HUES48 (cell line): Measurements from ENCODE around the gene CAPZA3.
"Not testable (repeated sequence)": the region's sequence is repeated elsewhere in the genome, so short reads cannot be mapped to it uniquely, and the experiment has no call there.

Experiments
- H3K27ac ChIP-seq: one replicate; pipeline ENCODE4 v1.7.0; 2013; ENCODE audit warnings: low read depth, low read length, inconsistent platforms
- H3K27me3 ChIP-seq: 2 replicates; pipeline ENCODE4 v1.6.1; 2013; ENCODE audit warnings: mild to moderate bottlenecking, low read length; ENCODE audit not compliant: control insufficient read depth, insufficient read depth
- H3K36me3 ChIP-seq: 2 replicates; pipeline ENCODE4 v1.6.1; 2013; ENCODE audit warnings: low read length; ENCODE audit not compliant: control insufficient read depth, insufficient read depth
- H3K4me1 ChIP-seq: 2 replicates; pipeline ENCODE4 v1.6.1; 2013; ENCODE audit warnings: mild to moderate bottlenecking, low read length; ENCODE audit not compliant: control insufficient read depth, insufficient read depth
- H3K4me3 ChIP-seq: 2 replicates; pipeline ENCODE4 v1.5.1; 2013; ENCODE audit warnings: mild to moderate bottlenecking, low read depth, low read length
- H3K9ac ChIP-seq: 2 replicates; pipeline ENCODE4 v1.6.1; 2013; ENCODE audit warnings: mild to moderate bottlenecking, low read depth, low read length, moderate library complexity
- H3K9me3 ChIP-seq: 2 replicates; pipeline ENCODE4 v1.6.1; 2013; ENCODE audit warnings: low read length; ENCODE audit not compliant: control insufficient read depth, insufficient read depth

The CAPZA3 gene

DNA sequence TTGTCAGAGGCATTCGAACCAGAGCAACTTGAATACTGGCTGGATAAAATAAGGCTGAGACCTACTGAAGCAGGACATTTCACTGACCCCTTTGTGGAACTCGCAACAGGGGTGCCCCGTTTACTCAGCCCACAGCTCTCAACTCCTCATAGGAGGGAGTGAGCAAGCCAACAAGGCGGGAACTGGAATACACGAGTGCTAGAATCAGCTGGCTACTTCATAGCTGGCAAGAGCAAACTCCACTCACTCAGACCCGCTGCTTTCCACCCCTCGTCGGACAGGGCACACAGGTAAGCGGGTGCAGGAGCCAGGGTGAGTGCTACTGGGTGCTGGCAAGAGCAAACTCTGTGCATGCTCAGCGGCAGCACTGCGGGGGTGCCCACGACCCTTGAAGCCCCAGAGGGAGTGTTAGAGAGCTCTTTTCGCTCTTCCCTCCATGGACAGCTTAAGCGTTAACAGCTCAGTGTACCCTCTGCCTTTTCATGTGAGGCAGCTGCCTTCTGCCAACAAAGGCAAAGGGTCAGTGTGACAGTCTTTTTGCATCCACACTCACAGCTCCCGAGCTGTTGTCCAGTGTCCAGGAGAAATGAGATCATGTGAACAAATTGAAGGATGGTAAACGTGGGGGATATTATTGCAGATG is 15.7 kb downstream of the CAPZA3 start:
- Histone ChIP-seq H3K4me3 (no peak overlapping the region), H3K27ac (peak overlapping the region; percentile 99), H3K9ac (peak overlapping the region; percentile 60), H3K4me1 (peaks cover 49% of the 10 kb centered on the region), H3K36me3 (no peaks in the 10 kb centered on the region), H3K9me3 (no peaks in the 10 kb centered on the region), H3K27me3 (no peaks in the 10 kb centered on the region)

DNA sequence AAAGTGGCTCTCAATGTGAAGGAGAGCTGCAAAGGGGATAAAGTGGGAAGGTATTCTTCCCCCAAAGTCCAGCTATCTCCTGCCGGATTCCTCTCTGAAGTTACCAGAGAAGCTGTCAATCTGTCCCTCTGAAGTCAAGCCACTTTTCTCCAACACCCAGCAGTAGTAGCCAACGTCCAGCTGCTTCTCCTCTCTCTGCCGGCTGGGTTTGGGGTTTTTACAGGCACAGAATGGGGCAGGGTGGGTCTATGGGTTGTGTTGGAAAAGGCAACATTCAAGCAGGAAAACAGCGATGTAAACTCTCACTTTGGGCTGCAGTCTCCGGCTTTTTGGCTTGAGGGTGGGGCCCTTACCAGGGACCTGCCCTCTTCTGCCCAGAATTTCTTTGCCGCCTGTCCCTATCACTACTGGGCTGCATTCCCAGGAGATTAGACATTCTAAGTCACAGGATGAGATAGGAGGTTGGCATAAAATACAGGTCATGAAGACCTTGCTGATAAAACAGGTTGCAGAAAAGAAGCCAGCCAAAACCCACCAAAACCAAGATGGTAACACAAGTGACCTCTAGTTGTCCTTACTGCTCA is 16.3 kb downstream of the CAPZA3 start:
- Histone ChIP-seq H3K27ac (peak overlapping the region; percentile 99), H3K9ac (peak overlapping the region; percentile 60; the same call in 1 of the 2 replicates), H3K36me3 (no peaks in the 10 kb centered on the region), H3K9me3 (no peaks in the 10 kb centered on the region), H3K4me1 (peaks cover 44% of the 10 kb centered on the region), H3K4me3 (no peak overlapping the region), H3K27me3 (no peaks in the 10 kb centered on the region)

DNA sequence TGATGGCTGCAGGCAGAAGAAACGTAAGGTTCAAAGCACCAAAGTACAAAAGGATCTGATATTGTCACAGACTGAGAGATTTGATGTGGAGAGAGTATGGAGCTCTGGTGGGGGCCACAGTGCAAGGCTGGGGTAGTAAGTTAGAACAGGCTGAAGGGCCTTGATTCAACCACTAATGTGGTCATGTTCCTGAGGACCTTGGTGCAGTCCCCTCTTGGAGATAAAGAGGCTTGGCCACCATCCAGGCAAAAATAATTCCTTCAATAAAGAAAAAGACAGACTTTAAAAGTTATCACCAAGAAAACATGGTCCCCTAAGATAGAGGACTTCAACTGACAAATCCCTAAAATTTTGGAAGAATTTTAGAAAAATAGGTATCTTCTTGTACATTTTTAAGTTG is 17.4 kb downstream of the CAPZA3 start:
- H3K9ac ChIP-seq, result no peak overlapping the region

DNA sequence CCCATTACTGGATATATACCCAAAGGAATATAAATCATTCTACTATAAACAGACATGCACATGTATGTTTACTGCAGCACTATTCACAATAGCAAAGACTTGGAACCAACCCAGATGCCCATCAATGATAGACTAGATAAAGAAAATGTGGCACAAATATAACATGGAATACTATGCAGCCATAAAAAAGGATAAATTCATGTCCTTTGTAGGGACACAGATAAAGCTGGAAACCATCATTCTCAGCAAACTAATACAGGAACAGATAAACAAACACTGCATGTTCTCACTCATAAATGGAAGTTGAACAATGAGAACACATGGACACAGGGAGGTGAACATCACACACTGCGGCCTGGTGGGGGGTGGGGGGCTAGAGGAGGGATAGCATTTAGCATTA is 28.6 kb downstream of the CAPZA3 start:
- not testable (repeated sequence) for H3K36me3 ChIP-seq, H3K27me3 ChIP-seq, H3K4me3 ChIP-seq, H3K9me3 ChIP-seq, H3K4me1 ChIP-seq, H3K27ac ChIP-seq, H3K9ac ChIP-seq

More for the DNA sequence above, 17.4 kb downstream of the CAPZA3 start:
- Histone ChIP-seq H3K4me3 (no peak overlapping the region), H3K9me3 (no peaks in the 10 kb centered on the region), H3K27me3 (no peaks in the 10 kb centered on the region), H3K36me3 (no peaks in the 10 kb centered on the region), H3K27ac (no peak overlapping the region), H3K4me1 (peaks cover 33% of the 10 kb centered on the region)

DNA sequence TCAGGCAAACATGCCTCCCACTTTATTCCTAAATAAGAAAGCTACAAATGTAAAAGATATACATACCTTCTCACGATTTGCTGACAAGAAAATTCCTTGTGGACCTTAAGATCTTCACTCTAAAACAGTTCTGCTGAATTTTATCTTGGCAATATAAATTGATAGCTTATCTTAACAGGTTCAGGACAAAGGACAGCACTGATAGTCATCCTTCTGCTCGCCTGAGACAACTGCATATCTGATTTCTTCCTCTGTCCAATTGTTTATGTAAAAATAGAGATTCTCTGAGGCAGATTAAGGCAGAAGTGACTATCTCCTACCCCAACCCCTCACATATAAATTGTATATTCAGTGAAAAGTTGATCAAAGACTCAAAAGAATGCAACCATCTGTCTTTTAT is 44.9 kb downstream of the CAPZA3 start:
- H3K27me3 ChIP-seq, result no peaks in the 10 kb centered on the region

DNA sequence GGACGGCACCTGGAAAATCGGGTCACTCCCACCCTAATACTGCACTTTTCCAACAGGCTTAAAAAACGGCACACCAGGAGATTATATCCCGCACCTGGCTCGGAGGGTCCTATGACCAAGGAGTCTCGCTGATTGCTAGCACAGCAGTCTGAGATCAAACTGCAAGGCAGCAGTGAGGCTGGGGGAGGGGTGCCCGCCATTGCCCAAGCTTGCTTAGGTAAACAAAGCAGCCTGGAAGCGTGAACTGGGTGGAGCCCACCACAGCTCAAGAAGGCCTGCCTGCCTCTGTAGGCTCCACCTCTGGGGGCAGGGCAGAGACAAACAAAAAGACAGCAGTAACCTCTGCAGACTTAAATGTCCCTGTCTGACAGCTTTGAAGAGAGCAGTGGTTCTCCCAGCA is 47.5 kb downstream of the CAPZA3 start:
- not testable (repeated sequence) for H3K9me3 ChIP-seq, H3K27ac ChIP-seq, H3K36me3 ChIP-seq, H3K4me1 ChIP-seq, H3K4me3 ChIP-seq, H3K27me3 ChIP-seq, H3K9ac ChIP-seq

More for the DNA sequence above, 44.9 kb downstream of the CAPZA3 start:
- H3K4me3 ChIP-seq, result no peak overlapping the region
- H3K4me1 ChIP-seq, result no peaks in the 10 kb centered on the region
- peaks cover 8% of the 10 kb centered on the region for H3K9me3 ChIP-seq
- no peaks in the 10 kb centered on the region for H3K36me3 ChIP-seq
- no peak overlapping the region for H3K9ac ChIP-seq
- no peak overlapping the region for H3K27ac ChIP-seq
